GM19099 (cell line): ENCODE data around the gene CALD1.

Source experiments
- POLR2A ChIP-seq: IDR thresholded peaks from 3 replicates; pipeline ENCODE4 v1.6.1; 2011; ENCODE audit warnings: low read depth; ENCODE audit not compliant: insufficient read length; ENCODE audit errors: extremely low read depth

The CALD1 gene

DNA sequence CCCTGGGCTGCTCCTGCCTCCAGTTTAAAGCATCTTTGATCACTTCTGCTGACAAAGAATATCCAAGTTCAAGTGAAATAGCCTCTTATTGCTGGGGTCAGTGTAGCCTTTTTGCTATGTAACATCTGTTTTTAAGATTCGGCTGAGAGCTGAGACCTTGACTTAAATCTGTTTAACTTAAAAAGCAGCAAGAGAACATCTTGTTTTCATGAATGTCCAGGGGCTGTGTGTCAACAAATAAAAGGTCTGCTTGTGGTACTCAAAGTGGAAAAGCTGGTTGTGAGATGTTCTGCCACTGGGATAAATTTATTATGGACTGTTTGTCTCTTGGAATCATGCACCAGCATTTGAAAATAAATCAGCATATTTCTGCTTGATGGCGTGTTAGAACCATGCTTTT is 73.2 kb downstream of the CALD1 start:
- TF ChIP-seq POLR2A = no peak

DNA sequence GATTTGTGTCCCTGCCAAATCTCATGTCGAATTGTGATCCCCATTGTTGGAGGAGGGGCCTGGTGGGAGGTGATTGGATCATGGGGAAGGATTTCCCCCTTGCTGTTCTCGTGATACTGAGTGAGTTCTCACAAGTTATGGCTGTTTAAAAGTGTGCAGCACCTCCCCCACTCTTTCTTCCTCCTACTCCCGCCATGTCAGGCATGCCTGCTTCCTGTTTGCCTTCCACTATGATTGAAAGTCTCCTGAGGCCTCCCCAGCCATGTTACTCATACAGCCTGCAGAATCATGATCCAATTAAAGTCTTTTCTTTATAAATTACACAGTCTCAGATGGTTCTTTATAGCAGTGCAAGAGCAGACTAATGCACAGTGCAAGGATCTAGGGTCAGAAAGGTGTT is 75.4 kb downstream of the CALD1 start:
- TF ChIP-seq POLR2A = no peak

DNA sequence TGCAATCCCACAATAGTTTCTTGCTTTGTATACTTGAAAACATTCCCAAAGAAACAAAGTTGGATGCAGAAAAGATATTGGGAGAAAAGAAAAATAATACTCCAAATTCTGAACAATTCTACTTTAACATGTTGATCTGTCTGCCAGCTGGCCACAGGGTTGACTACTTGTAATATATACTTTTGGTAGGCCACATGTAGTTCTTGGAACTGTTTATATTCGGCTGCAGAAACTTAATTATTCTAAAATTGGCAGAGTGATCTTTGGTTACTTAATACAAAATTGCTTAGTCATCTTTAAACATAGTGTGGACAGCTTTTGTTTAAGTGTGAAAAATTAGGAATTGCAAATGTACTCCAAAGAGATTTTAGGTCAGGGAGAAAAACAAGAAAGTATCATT is 76.0 kb downstream of the CALD1 start:
- no peak for TF ChIP-seq POLR2A

GRCh38 chr7:134856091-134856490 is 76.7 kb downstream of the CALD1 start:
- TF ChIP-seq POLR2A = no peak

DNA sequence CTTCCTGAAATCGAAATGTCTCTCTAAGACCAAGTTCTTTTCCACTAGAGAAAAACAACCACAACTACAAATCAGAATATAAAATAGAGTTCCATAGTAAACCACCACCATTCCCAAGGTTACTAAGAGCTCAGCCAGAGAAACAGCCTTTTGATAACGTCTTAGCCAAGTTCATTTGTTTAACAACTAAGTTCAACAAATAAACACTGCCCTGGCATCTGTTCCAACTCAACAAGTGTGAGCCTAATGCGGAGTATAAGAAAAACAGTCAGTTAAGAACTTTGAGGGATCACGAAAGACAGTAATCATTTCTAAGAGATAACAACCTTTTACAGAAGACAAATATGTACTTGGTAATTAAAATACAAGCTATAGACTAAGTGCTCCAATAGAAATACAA is 77.3 kb downstream of the CALD1 start:
- TF ChIP-seq POLR2A = no peak

DNA sequence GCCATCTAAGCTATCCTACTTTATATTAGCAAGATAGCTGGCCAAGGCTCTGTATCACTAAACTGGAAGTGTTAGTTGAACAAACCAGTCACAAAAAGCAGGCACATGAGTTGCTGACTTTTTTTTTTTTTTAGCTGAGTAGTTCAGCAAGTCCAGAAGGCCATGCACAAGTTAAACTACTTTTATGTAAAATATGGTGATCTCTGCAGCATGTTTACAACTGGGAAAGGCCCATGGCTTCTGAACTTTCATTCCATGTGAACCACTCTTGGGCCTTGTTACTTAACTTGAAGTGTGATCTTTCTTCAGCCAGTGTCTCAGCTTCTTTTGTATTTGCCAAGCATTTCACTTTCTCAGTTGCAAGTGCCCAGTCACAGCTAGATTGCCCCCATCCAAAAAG is 78.5 kb downstream of the CALD1 start:
- TF ChIP-seq POLR2A = no peak

DNA sequence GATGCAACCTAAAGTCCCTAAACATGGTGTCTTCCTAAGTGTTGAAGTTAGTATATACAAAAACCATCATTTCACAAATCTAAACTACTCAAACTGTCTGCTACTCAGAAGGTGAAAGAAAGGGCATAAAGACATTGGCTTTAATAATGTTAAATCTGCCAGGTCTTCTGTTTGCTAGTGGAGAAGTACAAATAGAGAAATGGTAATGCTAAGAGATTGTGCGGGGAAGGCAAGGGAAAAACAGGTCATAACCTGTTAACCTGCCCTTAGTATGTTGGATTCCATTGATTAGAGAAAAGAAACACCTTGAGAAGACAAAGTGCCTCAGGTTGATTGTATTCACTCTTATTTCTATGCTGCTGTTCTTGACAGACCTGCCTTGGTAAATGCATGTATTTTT is 80.3 kb downstream of the CALD1 start:
- no peak for TF ChIP-seq POLR2A

GRCh38 chr7:134865001-134865845 is 85.8 kb downstream of the CALD1 start:
- no peak for TF ChIP-seq POLR2A

GRCh38 chr7:134866617-134867016 is 87.2 kb downstream of the CALD1 start:
- no peak for TF ChIP-seq POLR2A

DNA sequence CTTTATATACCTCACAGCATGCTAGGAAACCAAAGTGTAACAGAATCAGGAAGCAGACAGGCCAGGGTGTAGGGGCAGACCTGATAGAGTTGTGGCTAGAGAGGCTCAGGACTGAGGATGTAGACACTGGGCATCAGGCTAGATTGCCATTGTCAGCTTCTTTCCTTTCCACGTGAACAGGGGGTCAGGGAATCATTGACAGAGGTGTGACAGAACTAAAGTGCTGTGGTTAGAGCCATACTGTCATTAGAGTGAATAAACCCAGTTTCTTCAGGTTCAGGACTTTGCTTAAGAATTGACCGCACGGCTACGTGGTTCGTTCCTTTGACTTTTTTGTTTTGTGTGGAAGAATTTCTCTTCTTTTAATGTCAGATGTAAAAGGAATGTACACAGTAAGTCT is 90.7 kb downstream of the CALD1 start:
- TF ChIP-seq POLR2A = no peak

DNA sequence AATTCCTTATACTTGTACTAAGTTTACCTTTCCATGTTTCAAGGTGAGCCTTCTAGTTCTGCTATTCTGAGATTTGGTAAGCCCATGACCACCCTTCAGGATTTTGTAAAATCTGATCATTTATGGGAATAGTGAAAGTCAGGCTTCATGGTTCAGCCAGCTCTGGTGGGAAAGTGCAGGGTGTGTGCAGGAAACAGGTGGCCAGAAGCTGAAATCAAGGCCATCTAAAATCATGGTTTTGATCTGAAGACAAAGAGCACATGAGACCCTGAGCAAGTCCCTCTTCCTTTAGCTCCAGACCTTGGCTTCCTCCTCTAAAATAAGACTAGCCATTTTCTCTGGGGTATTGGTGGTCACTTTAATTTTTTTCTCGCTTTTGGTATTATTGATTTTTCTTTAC is 91.3 kb downstream of the CALD1 start:
- no peak for TF ChIP-seq POLR2A

DNA sequence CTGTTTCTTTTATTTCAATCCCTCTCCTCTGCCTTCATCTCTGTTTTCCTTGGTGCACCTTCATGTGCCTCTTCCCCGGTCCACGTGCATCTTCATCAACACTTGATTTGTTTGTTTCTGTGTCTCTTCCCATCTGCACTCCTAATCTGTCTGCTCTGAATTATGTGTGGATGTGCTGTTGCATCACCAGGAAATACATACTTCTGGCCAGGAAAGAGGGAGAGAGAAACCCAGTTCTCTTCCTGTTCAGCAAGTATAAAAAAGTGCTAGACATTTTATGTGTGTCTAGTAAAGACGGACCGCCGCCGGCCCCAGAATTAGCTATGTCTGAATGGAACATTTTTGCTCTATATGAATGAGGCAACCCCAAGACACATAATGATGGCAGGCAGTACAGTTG is 93.8 kb downstream of the CALD1 start:
- TF ChIP-seq POLR2A = no peak

DNA sequence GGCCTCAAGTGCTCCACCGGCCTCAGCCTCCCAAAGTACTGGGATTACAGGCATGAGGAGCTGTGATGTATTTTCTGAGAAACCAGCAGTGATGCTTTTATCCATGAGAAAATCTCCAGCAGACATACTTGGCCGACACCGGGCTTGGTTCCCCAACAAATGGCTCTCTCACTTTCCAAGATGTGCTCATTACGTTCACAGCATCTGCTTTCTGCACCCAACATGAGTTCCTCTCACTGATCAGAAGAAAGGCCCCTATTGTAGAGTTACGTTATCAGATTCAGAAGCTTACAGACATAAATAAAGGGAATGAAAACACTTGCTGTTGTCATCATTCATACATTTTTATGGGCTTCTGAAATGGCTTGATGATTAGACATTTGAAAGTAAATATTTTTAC is 95.0 kb downstream of the CALD1 start:
- TF ChIP-seq POLR2A = no peak

- no peak for TF ChIP-seq POLR2A
These were observed 96.4 kb downstream of the CALD1 start for GRCh38 chr7:134875867-134876266.

- no peak for TF ChIP-seq POLR2A
These were observed 99.4 kb downstream of the CALD1 start for GRCh38 chr7:134878746-134879357.

DNA sequence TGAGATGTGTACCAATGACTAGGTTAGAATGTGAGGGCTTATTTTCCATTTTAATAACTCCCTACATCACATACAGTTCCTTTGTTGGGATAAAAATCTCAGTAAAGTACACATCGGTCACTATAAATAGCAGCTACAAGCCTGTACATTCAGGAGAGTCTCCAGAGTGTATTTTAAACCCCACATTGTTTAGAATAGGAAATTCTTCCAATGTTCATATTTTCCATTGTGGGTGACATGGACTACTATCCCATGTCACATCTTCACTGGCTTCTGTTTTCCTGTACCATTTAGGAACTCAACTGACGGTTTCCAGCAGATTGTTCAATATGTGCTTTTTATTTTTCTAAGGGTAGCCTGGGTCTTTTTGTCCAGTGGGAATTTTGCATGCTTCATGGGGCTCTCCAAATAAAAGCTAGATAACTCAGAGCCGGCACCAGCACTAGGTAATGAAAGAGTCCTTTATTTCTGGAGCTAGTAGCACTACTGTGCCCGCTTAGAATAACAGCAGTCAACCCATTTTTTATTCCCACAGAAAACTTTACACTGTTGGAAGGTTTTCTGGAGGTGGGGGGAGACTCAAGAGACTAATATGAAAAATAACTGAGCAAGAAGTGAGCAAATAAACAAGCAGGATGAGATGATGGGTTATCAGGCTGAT is 100.5 kb downstream of the CALD1 start:
- no peak for TF ChIP-seq POLR2A
